GM18870 (cell line): ENCODE measurements around the gene OPRD1.
A peak's percentile ranks its signal among the peaks of the same experiment; 100 is the strongest.

Experiments used
- ATAC-seq: cut with Tn5 transposase; IDR thresholded peaks from one replicate; pipeline ENCODE4 v1.9.1; 2021; ENCODE audit warnings: moderate library complexity; ENCODE audit not compliant: unreplicated experiment

OPRD1 gene

DNA sequence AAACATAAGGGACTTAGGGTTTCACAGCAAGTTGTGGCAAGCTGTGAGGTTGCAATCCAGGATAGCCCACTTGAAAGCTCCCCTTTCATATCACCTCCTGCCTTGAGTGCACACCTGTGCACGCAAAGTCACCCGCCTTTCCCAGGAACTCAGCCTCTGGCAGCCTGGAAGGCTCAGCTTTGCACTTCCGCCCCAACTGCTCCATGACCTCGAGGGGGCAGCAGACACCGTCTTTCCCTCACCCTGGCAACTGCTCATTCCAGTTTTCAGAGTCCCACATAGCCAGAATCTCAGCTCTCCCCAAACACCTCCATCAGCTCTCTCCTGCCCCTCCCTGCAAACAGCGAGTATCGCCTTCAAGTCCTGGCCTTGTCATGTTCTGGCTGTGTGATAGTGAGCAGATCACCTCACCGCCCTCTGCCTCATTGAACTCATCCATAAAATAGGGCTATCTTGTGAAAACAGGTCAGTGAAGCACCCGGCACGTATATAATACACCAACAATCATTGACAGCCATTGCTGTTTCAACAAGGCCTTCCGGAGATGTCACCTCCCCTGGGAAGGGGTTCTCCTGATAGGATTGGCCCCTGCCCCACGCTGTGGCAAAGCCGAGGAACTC lies 70.1 kb downstream of the OPRD1 start:
- ATAC-seq, result peak; percentile 36

DNA sequence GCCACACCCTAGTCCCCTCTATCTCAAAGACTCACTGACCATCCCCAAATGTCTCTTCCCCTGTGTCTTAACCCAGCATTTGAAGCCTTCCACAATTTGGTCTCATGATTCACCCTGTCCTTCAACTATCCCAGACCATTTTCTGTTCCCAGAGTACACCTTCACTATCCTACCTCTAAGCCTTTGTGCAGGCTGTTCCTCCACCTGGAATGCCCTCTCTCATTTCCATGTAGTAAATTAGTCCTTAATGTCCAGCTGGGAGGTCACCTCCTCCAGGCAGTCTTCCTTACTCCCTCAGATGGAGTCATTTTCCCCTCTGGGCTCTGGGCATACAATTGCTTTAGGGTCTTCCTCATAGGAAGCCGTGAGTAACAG lies 71.3 kb downstream of the OPRD1 start:
- ATAC-seq, result no peak

DNA sequence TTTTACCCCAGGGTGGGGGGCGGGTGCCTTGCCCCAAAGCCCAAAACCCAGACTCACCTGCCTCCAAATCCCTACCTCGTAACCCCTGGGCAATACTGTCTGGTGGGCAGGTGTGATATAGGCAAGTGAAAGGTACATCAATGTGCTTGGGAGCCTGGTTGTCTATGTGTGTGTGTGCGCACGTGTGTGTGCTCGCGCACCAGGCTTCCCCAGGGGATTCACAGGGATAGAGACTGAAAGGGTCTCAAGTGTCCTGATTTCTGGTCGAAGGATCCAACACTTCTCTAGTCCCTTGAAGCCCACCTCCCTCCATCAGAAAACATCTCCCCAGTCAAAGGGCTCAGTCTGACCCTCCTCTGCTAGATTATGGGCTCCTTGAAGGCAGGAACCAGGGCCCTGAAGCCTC lies 73.5 kb downstream of the OPRD1 start:
- ATAC-seq, result no peak

DNA sequence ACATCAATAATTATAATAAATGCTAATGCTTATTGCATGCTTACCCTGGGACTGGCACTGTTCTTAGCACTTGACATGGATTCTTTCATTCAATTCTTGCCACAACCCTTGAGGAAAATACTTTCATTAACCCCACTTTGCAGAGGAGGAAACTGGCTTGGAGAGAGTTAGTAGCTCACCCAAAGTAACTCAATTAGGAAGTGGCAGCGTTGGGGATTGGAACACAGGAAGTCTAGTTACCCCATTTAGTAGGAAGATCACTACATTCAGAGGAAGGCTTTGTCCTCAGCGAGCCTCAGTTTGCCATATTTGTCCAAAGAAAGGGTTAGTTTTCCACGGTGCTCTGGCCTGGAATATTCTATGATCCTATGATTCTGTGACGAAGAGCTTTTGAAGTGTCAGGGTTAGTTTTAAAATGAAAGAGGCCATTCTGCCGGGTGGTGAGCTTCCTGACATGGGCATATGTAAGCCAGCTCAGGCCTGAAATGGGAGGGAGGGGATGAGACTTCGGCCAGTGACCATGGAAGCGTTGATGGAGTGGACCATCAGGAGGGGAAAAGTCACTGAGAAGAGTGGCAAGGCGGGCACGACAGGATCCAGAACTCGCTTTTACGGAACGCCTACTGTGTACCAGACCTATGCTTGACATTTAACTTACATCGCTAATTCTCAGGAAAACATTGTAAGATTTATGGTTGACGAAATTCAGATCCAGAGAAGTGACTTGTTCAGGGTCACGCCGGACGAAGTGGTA lies 74.2 kb downstream of the OPRD1 start:
- no peak for ATAC-seq

DNA sequence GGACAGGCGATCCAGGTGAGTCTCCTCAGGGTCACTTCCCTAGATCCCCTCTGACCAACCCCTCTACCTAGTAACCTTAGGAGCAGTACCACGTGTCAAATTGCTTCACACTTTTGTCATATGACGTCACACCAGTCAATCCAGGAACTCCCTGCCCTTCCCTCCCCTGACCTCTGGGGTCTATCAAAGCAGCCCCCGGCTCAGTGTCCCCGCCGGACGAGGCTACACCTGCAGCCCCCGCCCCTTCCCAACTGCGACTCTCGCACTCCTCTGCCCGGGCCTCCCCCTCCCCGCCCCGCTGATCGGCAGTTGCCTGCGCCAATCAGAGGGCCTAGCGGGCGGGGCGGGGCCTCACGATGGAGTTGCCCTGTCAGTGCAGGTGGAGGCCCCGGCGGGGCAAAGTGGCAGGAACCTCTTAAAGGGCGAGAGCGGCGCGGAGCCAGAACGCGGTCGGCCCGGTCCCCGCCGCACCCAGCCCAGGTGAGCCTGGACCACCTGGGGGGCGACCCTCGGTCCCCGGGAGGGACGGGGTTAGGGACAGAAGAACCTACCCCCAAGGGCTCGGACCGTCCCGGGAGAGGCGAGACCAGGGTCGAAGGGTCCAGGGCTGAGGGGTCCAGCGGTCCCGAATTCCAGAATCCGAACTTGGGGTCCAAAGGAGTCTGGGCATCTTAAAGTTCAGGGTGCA lies 74.9 kb downstream of the OPRD1 start:
- ATAC-seq, result no peak

GRCh38 chr1:28887419-28887834 lies 75.5 kb downstream of the OPRD1 start:
- ATAC-seq, result no peak

- no peak for ATAC-seq
Observed at GRCh38 chr1:28887835-28888682, 76.1 kb downstream of the OPRD1 start.

DNA sequence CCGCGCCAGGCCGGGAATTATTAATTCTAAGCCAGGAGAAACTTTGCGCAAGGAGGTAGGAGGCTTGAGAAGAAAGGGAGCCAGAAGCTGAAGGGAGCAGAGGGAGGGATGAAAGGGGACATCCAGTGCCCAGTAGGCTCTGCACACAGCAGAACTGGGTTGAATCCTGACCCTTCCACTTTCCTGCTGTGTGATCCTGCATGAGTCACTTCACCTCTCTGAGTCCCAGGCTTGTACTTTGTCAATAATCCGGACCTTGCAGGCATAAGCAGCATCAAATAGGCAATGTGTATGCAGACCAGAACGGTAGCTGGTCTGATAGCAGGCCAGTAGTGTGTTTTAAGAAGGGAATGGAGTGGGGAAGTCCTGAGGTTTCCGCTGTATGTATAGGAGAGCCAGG lies 76.9 kb downstream of the OPRD1 start:
- no peak for ATAC-seq

DNA sequence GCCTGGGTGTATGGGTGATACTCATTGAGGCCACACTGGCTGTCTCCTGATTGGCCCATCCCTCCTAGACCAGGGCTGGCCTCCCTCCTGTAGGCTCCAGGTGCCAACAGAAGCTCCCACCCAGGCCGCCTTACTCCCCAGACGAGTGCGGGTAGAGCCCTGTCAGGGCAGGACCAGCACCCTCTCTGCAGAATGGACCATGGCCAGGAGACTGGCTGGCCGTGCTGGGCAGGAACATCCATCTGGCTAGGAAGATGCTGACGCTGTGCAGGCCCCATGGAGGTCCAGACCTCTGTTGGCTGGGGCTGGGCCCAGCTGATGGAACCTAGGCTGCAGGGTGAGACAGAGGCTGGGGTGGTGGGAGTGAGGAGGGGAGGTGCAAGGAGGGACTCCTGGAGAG lies 77.4 kb downstream of the OPRD1 start:
- no peak for ATAC-seq

DNA sequence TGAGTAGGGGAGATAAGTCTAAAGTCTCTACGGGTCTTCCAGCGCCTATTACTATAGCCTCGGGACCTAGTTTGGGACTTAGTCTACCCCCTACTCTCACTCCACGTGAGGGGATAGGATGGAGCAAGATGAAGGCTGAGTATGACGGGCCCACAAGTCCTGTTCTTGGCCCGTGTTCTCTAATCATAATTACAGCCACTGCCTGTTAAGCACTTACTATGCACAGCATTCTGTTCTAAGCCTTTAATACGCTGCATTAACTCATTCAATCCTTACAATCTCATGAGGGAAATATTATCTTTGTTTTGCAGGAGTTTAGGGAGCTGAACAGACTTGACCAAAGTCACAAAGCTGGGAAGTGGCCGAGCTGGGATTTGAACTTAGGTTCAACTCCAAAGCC lies 78.5 kb downstream of the OPRD1 start:
- ATAC-seq, result no peak

GRCh38 chr1:28890836-28891235 lies 78.9 kb downstream of the OPRD1 start:
- ATAC-seq, result no peak

GRCh38 chr1:28891256-28891655 lies 79.3 kb downstream of the OPRD1 start:
- no peak for ATAC-seq

DNA sequence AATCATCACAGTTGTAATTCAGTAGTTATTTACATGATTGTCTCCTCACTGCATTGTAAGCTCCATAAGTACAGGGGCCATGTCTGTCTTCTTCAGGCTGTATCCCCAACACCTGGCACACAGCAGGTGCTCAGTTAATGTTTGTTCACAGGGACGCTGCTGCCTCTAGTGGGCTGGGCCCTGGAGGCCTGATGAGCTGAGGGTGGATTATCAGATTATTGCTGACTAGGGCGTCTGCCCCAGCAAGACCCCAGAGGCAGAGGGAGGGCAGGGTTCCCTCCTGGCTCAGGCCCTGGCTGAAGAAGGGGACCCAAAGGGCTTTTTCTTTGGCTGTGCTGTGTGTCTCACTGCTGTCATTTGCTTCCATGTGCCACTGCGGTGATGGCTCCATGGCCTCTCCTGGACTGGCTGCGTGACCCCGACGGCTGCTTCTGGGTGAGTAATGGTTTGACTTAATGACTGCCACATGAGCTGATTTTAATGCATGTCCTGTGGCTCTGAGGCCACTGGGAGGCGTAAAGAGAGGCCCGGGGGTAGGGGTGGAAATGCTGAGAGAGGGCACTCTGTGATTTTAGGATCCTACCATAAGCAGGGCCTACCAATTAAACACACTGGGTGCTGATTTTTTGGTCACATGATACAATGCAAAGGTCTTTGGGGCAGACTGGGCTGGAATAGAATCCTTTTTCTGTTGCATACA lies 81.6 kb downstream of the OPRD1 start:
- no peak for ATAC-seq

- ATAC-seq, result no peak
Observed at GRCh38 chr1:28894785-28895184, 82.8 kb downstream of the OPRD1 start.

DNA sequence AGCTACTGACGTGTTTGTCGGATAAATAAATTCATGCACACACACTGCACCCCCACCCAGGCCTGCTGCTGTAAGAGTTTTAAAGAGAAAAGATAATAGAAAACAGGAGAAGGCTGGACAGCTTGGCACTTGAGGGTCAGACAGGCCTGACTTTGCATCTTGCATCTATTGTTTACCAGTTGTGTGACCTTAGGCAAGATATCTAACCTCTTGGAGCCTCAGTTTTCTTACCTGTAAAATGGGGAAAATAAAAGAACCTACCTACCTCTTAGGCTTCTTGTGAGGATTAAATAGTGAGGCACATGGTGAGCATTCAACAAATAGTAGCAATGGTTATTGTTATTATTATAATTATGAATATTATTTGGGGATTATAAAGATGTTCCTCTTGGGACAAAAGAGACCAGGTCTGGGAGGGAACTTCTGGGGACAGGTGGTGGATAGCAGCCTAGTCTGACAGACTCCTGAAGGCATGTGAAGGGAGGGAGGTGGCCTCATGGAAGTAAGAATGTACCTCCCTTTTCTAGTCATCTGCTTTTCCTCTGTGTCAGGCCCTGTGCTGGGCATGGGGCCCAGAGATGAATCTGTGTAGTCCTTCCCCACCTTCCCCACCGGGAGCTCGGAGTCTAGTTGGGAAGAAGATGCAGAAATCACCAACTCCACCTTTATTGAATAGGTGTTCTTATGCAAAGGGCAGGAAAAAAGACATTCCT lies 84.1 kb downstream of the OPRD1 start:
- no peak for ATAC-seq

GRCh38 chr1:28896609-28896986 lies 84.6 kb downstream of the OPRD1 start:
- ATAC-seq, result no peak

GRCh38 chr1:28897789-28898188 lies 85.8 kb downstream of the OPRD1 start:
- no peak for ATAC-seq

GRCh38 chr1:28898405-28898881 lies 86.5 kb downstream of the OPRD1 start:
- no peak for ATAC-seq

DNA sequence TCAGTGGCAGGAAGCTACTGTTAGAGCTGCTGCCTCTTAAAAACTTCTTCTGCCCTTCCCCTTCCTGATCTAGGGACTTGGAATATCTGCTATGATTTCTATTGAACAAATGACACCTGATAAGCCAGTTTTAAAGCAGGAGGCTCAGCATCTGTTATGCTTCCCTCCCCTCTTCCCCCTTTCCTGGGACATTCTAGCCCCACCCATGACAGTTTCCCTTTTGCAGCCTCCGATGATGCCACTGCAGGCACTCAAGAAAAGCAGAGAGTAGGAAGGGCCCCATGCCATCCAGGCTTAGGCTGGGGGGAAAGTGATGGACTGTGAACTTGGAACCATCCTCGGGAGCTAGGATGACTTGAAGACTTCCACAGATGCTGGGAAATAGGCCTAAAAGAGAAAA lies 87.3 kb downstream of the OPRD1 start:
- ATAC-seq, result no peak

DNA sequence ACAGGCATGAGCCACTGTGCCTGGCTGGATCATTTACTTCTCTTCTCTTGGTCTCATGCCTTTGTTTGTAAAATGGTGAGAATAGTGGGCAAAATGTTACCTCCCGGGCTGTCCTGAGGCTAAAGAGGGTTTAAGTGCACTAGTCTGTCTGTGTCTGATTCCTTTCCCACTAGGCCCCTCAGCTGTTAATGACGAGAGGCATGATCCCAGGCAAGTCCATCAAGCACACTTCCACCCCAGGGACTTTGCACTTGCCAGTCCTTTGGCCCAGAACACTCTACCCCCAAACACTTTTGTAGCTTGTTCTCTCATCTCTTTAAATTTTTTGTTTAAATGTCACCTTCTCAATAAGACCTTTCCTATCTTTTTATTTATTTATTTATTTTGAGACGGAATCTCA lies 88.6 kb downstream of the OPRD1 start:
- no peak for ATAC-seq
